ENCODE results near the gene NKD1.

DNA sequence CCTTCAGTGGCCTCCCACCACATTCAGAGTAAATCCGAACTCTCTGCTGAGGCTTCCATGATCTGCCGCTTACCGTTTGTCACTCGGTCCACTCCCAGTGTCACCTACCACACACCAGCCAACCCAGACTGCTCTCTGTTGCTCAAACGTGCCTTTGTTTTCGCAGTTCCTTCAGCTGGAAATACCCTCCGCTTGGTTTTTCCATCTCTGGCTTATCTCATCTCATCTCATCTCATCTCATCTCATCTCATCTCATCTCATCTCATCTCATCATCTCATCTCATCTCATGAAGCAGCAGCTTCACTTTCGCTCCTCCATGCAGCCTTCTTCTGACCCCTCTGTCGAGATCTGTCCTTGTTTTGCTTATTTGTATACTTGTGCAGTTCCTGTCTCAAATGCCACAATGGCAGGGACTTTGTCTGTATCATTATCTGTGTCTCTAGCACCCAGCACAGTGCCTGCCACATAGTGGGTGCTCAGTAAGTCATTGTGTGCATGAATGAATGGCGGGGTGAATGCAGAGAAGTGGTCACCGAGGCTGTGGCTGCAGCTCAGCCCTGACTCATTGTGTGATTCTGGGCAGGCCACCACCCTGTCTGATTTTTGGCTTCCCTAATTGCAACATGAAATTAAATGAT is 136.7 kb downstream of the NKD1 start:
- TF ChIP-seq EZH2 (optimal IDR thresholded peaks at IDR 0.05; ENCODE audit: low read depth, low read length) = no peak
- TF ChIP-seq, protein P1, sequence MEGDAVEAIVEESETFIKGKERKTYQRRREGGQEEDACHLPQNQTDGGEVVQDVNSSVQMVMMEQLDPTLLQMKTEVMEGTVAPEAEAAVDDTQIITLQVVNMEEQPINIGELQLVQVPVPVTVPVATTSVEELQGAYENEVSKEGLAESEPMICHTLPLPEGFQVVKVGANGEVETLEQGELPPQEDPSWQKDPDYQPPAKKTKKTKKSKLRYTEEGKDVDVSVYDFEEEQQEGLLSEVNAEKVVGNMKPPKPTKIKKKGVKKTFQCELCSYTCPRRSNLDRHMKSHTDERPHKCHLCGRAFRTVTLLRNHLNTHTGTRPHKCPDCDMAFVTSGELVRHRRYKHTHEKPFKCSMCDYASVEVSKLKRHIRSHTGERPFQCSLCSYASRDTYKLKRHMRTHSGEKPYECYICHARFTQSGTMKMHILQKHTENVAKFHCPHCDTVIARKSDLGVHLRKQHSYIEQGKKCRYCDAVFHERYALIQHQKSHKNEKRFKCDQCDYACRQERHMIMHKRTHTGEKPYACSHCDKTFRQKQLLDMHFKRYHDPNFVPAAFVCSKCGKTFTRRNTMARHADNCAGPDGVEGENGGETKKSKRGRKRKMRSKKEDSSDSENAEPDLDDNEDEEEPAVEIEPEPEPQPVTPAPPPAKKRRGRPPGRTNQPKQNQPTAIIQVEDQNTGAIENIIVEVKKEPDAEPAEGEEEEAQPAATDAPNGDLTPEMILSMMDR (IDR thresholded peaks at IDR 0.05; ENCODE audit: low read length) = no peak
- TF ChIP-seq EZH2phosphoT487 (IDR thresholded peaks at IDR 0.05; ENCODE audit: low read length) = no peak

Data from MM.1S (cell line).